Liver (tissue), 3 donors: ENCODE measurements around the gene ZFYVE28.

ENCODE experiments used
- EGR1 ChIP-seq, 2 donors: IDR thresholded peaks; 2 replicates each; pipeline ENCODE4 v1.6.1; 2016 to 2018; ENCODE audit warnings: antibody characterized with exemption in 2 of 2, low read depth in 2 of 2
- HNF4G ChIP-seq: IDR thresholded peaks from 2 replicates; pipeline ENCODE4 v1.6.1; 2016; ENCODE audit warnings: antibody characterized with exemption
- TAF1 ChIP-seq: conservative IDR thresholded peaks from 2 replicates; pipeline ENCODE4 v1.6.1; 2016; ENCODE audit warnings: antibody characterized with exemption, mild to moderate bottlenecking
- YY1 ChIP-seq: IDR thresholded peaks from 2 replicates; pipeline ENCODE4 v1.6.1; 2016; ENCODE audit warnings: antibody characterized with exemption, mild to moderate bottlenecking
- TF ChIP-seq, protein P1 (sequence below): fragments of 150-350 bp; IDR thresholded peaks from 2 replicates; pipeline ENCODE4 v1.5.1; 2017; ENCODE audit warnings: improper control_type of control experiment, low read depth, low read length; ENCODE audit not compliant: missing input control
- donor health status: healthy.
- donor health status: healthy.

DNA sequence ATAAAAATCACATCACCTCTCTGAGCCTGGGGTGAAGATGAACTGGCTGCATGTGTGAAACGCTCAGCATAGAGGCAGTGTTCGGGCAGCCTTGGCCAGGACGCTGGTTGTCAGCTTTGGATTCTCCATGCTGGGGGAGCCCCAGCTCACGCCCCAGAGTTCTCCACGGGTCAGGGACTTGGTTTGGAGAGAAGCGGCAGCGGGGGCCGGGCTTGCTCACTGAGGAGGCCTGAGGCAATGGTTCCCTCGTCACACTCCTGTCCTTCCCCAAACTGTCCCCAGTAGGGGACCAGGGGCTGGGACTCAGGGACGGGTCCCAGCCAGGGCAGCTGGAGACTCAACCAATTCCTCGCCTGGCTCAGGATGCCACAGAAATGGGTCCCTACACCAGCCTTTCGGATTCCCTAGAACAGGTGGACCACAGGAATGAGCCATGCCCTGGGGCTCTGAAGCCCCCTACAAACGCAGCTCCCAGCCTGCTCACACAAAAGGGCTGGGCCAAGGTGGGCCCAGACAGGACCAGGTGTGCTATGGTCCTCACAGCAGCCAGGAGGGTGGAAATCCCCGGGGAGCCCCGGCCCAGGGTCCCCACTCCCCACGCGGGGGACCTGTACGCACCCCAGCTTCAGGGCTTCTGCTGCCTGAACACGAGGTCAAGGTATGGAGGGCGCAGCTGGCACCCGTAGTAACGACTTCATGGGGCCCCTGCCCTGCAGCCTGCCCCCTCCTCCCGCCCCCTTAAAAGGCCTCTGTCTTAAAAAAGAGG is 157.9 kb downstream of the ZFYVE28 start:
- TF ChIP-seq YY1 (no peak), HNF4G (no peak), EGR1 (IDR thresholded peaks at IDR 0.05; ENCODE audit: low read depth in 2 of 2) (no peak), TAF1 (no peak)
- TF ChIP-seq, protein P1, sequence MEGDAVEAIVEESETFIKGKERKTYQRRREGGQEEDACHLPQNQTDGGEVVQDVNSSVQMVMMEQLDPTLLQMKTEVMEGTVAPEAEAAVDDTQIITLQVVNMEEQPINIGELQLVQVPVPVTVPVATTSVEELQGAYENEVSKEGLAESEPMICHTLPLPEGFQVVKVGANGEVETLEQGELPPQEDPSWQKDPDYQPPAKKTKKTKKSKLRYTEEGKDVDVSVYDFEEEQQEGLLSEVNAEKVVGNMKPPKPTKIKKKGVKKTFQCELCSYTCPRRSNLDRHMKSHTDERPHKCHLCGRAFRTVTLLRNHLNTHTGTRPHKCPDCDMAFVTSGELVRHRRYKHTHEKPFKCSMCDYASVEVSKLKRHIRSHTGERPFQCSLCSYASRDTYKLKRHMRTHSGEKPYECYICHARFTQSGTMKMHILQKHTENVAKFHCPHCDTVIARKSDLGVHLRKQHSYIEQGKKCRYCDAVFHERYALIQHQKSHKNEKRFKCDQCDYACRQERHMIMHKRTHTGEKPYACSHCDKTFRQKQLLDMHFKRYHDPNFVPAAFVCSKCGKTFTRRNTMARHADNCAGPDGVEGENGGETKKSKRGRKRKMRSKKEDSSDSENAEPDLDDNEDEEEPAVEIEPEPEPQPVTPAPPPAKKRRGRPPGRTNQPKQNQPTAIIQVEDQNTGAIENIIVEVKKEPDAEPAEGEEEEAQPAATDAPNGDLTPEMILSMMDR, result no peak
